ENCODE results near the gene HSD11B2. TPM values are rescaled to one million over a fixed set of nuclear protein-coding genes. Genes with fewer than 3 reads are reported as not detected.

Gene HSD11B2
- total RNA-seq: 0.89 TPM
- long read RNA-seq, partial matches to known transcripts: 0 of 1 reads
- long read RNA-seq, other reads (novel, unspliced or antisense): 1 of 1 reads

DNA sequence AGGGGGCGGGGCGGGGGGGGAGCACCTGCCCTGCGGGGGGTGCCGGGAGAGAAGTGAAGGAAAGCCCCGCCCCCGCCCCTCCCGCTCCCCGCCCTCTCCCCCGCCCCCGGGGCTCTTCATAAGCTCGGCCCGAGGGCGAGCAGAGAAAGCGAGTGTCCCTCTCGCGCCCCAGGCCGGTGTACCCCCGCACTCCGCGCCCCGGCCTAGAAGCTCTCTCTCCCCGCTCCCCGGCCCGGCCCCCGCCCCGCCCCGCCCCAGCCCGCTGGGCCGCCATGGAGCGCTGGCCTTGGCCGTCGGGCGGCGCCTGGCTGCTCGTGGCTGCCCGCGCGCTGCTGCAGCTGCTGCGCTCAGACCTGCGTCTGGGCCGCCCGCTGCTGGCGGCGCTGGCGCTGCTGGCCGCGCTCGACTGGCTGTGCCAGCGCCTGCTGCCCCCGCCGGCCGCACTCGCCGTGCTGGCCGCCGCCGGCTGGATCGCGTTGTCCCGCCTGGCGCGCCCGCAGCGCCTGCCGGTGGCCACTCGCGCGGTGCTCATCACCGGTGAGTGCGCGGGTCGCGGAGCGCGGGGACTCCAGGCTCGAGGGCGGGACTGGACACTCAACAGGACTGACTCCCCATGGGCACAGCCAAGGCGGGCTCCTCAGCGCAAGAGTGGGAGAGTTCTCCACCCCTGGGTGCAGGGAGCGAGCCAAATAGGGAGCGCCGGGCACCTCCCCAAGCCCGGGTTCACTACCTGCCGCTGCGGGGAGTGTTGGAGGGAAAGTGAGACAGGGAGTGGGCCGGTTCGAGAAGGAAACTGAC is at the start of gene HSD11B2:
Gene HSD11B2 (plus strand): TSS at position 145 of the 798 bp plus-strand sequence. CDS start 128 bp downstream, at position 273.
- ATAC-seq: peak; percentile 69
- peak; percentile 76 for DNase-seq
- intact Hi-C loops (cut with micrococcal nuclease): no loop called here

DNA sequence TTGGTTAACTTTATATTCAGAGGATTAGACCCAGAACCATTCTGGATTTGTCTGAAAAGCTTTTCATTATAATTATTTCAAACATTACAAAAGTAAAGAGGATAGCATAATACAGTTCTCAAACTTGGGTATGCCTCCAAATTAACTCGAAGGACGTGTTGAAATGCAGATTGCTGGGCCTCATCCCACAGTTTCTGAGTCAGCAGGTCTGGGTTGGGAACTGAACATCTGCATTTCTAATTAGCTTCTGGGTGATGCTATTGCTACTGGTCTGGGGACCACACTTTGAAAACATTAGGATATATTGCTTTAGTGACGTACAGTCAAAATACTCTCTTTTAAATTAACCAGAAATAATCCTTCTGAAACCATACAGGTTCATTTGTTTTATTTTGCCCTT is 47.6 kb upstream of the HSD11B2 start:
- ATAC-seq (no peak), DNase-seq (no peak)
- intact Hi-C loops (cut with micrococcal nuclease): no loop called here

DNA sequence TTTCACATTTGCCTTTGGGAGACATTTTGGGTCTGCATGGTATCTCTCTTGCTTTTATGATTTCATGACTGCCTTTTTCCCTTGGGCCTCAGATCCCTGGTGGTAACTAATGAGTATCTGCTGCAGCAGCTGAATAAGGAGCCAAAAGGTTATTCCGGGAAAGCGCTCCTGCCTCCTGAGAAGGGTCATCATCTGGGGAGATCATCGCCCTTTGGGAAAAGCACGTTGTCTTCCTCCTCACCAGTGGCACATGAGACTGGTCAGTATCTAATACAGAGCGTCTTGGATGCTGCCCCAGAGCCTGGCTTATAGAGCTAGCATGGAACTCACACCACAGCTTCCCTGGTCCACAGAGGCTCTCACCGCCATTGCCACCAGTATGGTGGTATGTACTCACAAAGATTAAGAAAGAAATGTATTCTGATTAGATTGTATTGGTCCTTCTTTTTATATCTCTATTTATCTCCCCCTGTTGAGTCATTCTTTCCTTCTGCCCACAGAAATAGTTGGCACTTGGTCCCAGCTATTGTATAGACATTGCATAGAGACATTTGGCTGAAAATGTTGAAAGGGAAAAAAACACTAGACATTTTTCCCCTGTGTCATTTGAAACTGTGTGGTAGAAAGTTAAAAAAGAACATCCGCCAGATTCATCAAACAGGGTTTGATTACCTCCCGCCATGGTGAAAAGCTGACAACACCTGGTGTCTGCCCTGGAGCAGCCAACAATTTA is 46.0 kb upstream of the HSD11B2 start:
- DNase-seq (no peak), ATAC-seq (peak; percentile 33)
- intact Hi-C loops (cut with micrococcal nuclease): no loop called here

DNA sequence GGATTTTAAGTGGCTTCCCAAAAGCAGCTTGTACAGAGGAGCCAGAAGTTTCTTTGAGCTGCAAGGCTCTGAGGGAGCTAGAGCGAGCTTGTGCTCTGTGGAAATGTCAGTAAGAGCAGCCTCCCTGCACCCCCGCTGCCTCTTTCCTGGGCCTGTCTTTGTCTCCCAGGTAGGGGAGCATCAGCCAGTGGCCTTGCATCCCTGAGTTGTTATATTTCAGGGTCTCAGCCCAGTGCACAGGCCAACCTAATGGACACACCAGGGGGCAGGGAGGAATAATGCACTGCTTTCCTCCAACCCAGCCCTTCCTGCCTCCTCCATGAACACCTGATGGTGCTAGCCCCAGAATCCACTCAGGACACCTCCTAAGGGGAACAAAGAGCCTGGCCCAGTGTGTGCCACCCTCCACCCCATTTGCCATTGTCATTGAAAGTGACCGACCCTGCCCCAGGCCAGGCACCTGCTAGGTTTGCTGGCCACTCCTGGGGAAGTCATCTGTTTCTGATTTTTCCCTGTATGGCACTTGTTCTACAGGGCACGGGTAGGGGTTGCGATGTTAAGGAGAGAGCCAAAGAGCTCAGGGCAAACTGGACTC is 44.0 kb upstream of the HSD11B2 start:
- ATAC-seq: no peak
- intact Hi-C loops (cut with micrococcal nuclease): no loop called here
- DNase-seq: no peak

DNA sequence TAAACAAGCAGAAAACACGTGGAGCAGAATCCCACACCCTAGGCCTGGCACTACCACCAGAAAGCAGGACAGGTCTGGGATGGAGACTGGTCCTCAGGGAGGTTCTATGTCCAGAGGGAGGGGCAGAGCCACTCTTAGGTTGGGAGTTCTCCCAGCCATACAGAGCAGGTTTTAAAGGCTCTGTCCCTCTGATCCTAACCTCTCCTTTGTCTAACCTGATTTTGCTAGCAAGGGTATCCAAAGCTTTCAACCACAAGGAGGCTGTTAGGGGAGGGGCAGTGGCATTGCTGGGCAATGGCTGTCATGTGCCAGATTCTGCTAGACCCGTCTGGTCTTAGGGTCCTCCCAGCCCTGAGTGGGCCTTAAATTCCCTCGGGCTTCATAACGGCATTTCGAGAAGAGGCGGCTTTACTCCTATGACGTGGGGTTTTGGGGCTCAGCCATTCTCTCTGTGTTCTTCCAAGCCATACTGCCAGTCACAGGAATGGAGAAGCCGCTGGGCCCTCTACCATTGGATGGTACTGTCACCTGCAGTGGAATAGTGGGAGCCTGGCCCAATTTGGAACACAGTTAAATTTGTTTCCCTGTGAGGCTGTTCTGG is 43.3 kb upstream of the HSD11B2 start:
- no peak for DNase-seq

DNA sequence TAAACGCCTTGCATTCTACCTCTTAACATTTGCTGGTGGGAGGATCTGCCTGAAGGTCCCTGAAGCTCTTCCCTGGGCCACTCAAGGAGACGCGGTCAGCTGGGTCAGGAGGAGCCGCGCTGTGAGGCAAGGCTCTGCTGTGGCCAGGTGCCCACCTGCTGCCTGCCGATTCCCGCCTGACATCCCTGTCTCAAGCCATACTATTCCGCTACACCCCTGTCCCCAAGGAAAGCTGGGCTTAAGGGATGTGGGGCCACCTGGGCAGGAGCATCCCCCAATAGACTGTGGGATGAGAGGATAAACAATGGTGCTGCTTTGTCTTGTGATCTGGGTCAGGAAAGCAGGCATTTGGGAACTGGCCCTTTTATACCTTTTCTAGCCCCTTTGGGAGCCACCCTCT is 42.7 kb upstream of the HSD11B2 start:
- no peak for DNase-seq
- ATAC-seq: no peak
- intact Hi-C loops (cut with micrococcal nuclease): no loop called here

More for the DNA sequence above, 43.3 kb upstream of the HSD11B2 start:
- ATAC-seq: no peak
- intact Hi-C loops (cut with micrococcal nuclease): no loop called here

DNA sequence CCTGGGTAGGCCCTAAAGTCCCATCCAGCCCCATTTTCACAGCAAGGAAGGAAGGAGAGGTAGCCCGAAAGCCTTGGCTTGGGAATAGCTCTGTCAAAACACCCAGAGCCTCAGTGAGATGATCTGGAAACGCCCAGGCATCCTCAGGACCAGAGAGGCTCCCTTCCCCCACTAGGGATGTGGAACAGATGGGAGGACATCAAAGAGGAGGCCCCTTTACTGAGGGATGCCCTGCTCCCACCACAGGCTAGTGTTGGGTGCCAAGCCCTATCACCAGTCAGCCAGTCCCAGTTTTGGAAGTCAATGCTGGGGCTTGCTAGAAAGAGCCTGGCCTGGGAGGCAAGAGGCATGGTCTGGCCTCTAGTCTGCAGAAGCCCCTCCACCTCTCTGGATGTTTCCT is 42.3 kb upstream of the HSD11B2 start:
- ATAC-seq (no peak), DNase-seq (no peak)
- intact Hi-C loops (cut with micrococcal nuclease): no loop called here

DNA sequence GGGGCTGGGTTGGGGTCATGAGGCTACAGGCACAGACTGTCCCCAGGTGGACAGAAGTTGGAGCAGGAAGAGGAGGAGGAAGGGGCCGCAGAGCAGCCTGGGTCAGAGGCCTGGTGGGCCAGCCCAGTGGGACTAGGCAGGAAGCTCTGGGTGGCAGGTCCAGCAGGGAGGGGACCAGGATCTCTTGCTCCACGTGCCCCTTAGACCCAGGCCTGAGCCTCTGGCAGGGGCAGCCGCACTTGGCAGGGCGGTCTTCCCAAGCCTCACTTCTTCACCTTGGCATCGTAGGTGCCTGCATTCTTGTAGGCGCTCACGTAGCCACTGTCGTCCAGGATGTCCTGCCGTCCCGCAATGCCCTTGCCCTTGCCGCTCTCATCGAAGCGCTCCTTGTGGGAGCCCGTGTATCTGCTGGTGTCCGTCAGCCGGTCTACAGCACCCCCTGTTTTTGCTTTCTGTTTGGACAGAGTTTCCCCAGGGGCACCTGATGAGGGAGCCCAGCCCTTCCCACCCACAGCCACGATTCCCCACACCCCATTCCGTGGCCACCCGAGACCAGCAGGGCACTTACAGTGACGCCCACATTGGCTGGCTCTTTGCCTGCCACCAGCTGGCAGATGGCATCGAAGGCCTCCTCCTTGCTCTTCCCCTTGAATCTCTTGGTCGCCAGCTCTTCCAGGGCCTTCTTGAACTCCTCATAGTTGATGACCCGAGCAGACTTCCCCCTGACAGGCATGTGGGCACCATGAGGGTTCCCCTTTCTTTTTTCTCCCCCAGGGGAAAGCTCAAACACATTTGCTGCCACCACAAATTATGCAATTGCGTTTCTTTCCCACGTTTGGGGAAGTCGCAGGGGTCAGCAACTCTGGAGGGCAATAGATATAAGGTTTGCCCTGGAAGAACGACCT is 40.8 kb upstream of the HSD11B2 start:
- peak; percentile 66 for DNase-seq
- intact Hi-C loops (cut with micrococcal nuclease): no loop called here
- ATAC-seq: peak; percentile 6

DNA sequence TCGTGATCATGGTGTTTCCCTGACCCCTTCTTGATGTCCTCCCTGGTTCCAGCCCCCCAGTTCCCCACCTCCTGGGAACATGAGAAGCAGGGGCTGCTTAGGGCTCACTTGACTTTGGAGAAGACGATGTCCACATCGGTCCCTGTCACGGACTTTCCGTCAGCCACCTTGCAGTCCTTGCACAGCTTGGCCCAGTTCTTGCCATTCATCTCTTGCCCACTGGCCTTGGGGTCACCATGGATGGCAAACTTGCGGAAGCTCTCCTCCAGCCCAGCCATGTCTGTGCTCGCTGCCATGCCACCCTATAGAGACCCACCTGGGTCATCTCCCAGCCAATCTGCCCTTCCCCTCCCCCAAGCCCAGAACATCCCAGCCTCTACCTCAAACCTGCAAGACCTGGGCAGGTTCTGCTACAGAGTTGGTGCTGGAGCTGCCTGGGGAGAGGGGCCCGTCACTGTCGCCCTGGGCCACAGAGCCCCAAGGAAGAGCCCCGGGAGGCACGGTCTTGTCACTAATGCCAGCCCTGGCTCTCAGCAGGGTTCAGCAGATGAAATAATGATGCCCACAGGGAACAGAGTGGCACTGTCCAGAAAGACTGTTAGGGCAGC is 40.0 kb upstream of the HSD11B2 start:
- DNase-seq: no peak
- ATAC-seq: no peak
- intact Hi-C loops (cut with micrococcal nuclease): no loop called here

DNA sequence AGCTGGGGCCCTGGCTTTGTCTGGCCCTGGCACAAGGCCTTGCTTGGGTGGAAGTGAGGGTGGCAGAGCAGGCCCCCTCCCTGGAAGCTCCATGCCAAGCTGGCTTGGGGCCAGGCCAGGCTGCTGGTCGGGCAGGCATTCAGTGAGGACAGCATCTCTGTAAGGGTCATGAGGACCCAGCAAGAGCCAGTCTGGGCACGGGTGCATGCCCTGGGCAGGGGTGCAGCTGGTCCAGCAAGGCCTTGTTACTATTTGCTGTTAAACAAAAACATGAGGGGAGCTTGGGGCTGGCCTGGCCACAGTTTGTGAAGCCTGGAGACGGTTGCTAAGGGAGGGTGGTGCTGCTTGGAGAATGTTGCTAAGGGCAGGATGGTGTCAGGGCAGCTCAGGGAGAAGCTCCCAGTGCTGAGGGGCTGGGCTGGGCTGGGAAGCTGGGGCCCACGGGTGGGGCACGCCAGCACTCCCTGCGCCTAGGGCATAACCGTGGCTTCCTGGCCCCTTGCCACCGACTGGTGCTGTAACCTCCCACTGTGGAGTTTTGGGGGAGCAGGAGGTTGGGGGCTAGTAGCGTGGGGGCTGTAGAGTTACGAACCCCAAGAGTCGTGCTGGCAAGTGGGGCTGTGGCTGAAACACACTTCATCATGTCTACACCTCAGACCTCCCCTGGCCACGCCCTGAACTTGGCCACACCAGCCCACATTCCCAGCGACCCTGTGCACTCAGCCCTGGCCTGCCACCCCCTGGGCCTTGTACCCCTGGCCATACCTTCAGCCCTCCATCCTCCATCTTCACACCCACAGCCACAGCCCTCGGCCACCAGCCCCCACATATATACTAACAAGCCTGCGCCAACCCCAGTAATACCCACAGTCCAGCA is 39.3 kb upstream of the HSD11B2 start:
- no peak for ATAC-seq
- peak; percentile 46 for DNase-seq
- intact Hi-C loops (cut with micrococcal nuclease): no loop called here

DNA sequence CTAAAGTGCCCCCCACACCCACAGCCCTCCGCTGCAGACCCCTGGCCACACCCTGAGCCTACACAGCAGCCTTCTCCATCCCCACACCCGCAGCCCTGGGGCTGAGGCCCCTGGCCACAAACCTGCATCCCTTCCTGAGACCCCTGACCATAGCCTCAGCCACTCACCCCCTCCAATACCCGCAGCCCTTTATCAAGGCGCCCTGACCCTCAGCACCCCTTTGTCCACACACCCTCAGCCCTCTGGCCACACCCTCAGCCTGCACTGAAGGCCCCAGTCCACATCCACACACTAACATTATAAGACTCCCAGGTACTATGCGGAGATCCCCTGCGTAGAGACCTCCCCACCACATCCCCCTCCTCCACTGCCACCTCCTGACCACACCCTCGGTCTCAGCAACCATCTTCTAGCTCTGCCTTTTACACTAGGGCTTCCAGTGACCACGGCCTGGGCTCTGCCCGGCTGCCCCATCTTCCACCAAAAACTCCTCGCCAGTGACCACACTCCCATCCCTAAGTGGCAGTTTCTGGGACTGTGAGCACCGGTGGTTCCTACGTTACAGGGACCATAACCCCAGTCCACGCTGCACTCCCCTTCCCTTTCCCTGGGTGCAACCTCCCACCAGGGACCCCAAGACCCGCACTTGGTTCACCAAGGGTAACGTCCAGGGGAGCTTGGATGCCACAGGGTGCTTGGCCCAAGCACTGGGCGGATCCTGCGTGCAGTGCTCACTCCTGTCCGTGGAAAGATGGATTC is 38.4 kb upstream of the HSD11B2 start:
- ATAC-seq: no peak
- DNase-seq: no peak
- intact Hi-C loops (cut with micrococcal nuclease): no loop called here

DNA sequence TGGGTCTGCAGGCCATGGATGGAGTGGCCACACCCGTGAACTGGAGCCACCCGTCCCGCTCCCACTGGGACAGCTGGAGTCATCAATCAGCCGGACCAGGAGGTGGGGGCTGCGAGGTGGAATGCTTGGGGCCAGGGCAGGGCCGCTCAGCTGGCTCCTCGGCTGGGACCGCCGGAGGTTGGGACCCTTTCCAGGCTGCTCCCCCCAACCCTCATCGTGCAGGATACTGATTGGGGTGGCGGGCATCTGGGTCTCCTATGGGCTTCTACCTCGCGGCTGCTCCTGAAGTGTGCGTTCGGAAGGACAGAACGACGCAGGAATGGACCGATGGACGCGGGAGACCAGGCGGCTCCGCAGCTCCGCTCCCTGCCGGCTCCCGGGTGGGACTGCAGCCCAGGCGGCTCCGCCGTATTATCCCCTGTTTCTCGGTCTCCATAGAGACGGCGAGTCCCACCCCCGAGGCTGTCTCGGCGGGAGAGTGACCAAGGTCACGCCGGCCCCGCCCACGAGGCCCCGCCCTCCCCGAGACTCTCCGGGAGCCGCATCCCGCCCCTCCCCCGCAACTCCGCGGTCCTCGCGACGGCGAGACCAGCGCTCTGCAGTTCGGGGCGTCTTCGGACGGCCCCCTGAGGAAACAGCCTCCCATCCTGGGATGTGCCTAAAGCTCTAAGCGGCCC is 37.7 kb upstream of the HSD11B2 start, which contains the start of gene TPPP3:
Gene TPPP3 (minus strand): TSS at position 388 of the 677 bp plus-strand sequence. CDS start 2,387 bp downstream, outside the sequence.
- intact Hi-C loops (cut with micrococcal nuclease): no loop called here
- ATAC-seq: peak; percentile 84
- peak; percentile 95 for DNase-seq

DNA sequence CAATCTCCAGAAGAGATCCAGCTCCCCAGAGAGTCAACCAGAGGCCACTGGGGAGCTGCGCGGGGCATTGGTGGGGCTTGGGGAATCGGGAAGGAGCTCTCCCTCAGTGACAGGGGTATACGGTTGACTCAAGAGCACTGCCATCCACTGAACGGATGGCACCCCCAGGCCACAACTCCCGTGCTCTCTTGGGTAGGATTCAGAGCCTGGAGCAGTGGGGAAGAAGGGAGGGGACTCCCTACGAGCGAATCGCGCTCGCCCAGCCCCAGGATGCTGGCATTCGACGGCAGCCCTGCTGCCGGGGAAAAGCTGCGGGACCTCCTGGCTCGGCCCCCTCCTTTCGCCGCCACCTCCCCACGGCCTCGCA is 37.1 kb upstream of the HSD11B2 start:
- peak; percentile 36 for DNase-seq
- peak; percentile 1 for ATAC-seq
- intact Hi-C loops (cut with micrococcal nuclease): no loop called here

DNA sequence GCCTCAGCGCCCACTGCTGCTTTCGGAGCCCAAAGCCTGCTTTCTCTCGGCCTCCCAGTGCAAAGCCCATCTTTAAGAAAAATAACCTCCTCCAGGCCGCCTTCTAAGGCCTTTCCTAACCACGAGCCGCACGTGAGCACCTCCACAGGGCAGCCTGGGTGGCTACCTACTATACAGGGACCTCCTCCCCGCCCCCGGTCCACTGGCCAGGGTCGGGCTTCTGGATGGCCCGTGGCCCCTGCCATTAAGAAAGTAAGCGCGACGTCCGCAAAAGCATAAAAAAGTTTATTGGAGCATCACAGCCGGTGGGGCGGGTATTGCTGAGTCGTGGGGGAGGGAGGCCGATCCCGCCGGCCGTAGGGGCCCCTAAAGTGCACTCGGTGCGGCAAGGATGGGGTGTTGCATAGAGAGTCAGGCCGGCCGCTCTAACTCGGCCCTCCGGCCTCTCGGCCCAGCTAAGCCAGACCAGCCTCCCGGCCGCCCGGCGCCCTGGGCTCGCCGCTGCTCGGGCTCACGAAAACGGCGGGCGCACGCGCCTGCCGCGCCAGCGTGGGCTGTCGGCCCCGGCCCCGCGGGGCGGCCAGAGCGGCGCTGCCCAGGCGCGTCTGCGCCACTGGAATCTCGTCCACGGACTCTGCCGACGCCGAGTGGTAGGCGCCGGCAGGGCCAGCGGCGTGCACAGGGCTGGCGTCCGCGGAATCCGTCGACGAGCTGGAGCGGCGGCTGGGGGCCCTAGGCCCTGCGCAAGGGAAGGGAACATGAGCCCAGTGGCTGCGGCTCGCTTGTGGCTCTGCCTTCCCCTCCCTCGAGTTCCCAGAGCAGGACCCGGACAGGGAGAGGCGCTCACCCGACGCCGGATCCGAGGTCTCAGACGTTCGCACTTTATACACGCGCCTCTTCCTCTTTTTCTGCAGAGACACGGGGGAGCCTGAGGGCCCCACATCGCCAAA is 36.5 kb upstream of the HSD11B2 start:
- ATAC-seq (peak; percentile 5), DNase-seq (peak; percentile 63)
- intact Hi-C loops (cut with micrococcal nuclease): no loop called here

DNA sequence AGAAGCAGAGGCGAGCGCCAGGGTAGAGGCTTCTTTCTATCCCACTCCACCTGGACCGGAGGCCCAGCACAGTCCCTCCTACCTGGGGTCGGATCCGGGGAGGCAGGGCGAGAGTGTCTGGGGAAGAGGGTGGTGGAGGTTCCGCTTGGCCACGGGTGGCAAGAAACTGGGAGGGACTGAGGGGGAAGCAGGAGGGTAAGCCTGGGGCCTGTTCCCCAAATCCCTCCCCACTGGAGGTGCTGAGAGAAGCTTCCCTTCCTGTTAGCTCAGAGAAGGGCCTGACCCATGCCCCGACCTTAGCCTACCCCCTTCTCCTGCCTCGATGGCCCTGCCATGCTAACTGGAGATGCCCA is 35.8 kb upstream of the HSD11B2 start:
- ATAC-seq: no peak
- no peak for DNase-seq
- intact Hi-C loops (cut with micrococcal nuclease): no loop called here

Measured in left ventricle myocardium superior (tissue), 1 donor.